C4-2B (cell line): ENCODE results near the gene CISTR.
"Not testable (repeated sequence)": the region's sequence is repeated elsewhere in the genome, so short reads cannot be mapped to it uniquely, and the experiment has no call there.

Experiments used
- CTCF ChIP-seq: fragments of 450-650 bp; conservative IDR thresholded peaks from 2 replicates; pipeline ENCODE4 v1.5.1; 2017; ENCODE audit warnings: mild to moderate bottlenecking
- ZFX ChIP-seq: fragments of 450-650 bp; IDR thresholded peaks from 2 replicates; pipeline ENCODE4 v1.6.1; 2017

- TF ChIP-seq CTCF, ZFX: not testable (repeated sequence)
Observed at GRCh38 chr12:53718567-53718966, 33.2 kb downstream of the CISTR start.
